ENCODE measurements around the gene DMTF1.

DNA sequence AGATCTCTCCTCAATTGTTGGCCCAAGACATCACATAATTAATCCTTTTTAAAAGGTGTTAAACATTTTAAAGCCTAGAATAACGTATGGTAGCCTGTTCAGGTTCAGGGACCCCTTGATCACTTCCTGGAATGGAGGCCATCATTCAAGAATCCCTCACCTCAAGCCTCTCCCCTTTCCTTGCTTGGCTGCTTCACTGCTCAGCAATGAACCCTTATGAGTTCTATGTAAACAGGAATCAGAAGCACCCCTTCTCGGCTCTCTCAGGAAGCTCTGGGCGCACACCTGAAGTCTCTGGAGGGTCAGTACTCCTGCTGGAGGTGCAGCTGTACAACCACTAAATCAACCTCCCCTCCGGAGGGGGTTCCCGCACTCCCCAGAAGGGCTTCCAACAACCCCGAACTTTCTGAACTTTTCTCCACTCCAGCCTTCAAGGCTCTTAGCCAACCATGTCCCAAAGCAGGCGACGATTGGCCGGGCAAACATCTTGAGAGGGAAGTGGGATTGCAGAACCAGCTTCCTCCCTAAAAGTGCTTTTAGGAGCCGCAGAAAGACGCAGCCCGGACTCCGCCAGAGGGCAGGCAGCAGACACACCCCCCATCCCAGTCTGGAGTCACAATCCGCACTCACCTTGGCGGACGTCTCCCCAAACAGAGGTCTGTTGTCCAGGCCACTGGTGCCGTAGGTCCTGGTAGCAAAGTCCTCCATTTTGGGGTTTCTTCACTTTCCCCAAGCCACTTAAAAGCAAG, 66.7 kb downstream of the DMTF1 start:
- no peak for TF ChIP-seq POLR2AphosphoS5 (IDR thresholded peaks at IDR 0.05)
- TF ChIP-seq POLR2A (IDR thresholded peaks at IDR 0.05), result no peak
- TF ChIP-seq, protein P1, sequence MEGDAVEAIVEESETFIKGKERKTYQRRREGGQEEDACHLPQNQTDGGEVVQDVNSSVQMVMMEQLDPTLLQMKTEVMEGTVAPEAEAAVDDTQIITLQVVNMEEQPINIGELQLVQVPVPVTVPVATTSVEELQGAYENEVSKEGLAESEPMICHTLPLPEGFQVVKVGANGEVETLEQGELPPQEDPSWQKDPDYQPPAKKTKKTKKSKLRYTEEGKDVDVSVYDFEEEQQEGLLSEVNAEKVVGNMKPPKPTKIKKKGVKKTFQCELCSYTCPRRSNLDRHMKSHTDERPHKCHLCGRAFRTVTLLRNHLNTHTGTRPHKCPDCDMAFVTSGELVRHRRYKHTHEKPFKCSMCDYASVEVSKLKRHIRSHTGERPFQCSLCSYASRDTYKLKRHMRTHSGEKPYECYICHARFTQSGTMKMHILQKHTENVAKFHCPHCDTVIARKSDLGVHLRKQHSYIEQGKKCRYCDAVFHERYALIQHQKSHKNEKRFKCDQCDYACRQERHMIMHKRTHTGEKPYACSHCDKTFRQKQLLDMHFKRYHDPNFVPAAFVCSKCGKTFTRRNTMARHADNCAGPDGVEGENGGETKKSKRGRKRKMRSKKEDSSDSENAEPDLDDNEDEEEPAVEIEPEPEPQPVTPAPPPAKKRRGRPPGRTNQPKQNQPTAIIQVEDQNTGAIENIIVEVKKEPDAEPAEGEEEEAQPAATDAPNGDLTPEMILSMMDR (IDR thresholded peaks at IDR 0.05), result no peak
